Measurements from ENCODE around the gene CRHR2.

CRHR2 gene

DNA sequence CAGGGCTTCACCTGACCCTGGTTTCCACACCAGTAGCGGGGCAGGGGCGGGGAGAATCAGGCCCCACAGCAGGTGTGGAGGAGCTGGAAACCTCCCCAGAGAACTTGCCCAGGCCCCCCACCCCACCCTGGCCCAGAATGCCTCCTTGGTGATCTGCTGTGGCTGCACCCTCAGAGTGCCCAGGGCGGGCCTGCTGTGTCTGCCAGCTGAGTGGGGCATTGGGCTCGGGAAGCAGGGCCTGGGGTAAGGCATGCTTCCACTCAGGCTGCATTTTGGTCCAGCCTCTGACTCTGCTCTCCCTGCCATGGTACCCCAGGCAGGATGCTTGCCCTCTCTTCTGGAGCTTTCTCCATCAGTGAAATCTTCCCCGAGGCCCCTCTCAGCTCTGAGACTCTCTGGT is 1.1 kb upstream of the CRHR2 start:
- DNase-seq (ENCODE audit: low read depth in 1 of 2, low spot score in 1 of 2) = no peak

DNA sequence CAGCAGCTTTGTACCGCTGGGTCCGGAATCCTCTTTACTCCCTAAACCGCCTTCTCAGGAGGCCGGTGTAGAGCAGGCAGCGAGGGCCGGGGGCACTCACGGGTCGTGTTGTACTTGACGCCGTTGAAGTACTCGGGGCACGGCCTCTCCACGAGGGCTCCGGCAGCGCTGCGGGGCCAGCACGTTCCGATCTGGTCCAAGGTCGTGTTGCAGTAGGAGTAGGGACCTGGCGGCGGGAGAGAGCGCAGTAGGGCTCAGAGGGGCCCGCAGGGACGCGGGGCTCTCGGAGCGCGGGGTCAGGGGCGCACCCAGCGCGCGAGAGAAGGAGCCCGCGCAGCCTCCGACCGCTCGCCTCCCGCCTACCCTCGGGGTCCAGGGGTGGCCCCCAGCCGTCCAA is 443 bp downstream of the CRHR2 start:
- DNase-seq (ENCODE audit: low read depth in 1 of 2, low spot score in 1 of 2) = no peak

DNA sequence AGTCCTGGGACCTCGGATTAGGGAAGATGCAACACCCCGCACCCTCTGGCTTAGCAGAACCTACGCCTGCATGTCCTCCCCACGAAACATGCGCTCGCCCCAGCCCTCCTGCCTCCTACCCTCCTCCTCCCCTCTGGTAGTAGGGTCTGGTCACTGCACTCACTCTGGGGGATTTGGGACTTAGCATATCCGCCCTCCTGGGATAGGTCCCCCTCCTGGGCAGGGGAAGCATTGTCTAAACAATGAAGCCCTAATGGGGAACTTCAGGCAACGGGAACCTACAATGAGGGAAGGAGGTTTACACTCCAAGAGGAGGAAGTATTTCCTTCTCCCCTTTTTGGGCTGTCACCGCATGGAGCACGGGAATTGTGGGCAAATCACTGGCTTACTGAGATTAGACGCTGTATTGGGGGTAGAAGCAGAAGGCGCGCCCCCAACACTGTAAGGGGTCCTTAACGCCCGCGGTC is 892 bp downstream of the CRHR2 start:
- DNase-seq (ENCODE audit: low read depth in 1 of 2, low spot score in 1 of 2) = no peak

DNA sequence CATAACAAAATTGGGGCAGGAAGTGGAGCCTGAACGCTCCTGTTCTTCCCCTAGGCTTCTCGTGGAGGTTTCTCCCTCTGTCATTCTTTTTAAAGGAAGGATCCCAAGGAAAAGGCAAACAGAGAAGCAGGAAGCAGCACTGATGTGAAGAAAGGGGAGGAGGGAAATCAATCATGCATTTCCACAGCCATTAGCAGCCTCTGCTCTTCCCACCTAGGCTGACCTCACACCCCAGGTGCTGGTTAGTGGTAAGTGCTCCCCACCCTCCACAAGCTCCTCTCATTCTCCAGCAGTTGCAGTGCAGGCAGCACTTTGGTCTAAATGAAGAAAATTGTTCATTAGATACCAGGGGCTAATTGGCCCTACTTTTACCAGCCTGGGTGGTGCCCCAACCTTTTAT is 2.6 kb downstream of the CRHR2 start:
- no peak for DNase-seq (ENCODE audit: low read depth in 1 of 2, low spot score in 1 of 2)

DNA sequence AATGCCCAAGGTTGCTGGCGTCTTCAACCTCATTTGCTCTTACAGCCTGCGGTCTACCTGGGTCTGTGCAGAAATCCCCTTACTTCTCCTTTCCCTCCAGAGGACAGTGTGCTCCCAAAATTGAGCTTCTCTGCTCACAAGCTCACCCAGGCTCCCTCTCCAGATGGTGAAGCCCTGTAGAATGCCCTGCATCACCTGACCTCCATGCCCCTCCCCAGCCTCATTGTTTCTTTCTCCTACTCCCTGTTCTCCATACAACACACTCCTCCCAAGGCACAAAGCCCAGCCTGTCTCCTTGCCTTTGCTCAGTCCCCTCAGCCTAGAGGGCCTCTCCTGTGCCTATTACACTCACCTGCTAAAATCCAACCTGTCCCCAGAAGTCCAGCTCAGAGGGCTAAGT is 3.5 kb downstream of the CRHR2 start:
- DNase-seq (ENCODE audit: low read depth in 1 of 2, low spot score in 1 of 2) = no peak

DNA sequence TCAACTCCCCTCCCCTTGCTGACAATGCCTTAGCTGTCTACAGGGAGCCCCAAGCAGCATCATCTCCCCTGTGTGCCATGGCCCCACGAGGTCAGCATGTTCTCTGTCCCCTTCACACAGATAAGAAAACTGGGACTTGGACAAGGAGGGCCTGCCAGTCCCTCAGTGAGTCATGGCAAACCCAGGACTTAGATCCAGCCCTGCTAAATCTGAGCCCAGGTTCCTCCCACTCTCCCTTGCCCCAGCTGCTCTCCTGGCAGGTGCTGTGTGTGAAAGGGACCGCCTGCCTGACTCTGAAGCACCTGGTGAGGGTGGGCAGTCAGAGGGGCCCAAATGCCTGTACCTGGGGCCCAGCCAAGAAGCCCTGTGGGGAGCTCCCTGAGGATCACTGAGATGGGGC is 7.4 kb downstream of the CRHR2 start:
- no peak for DNase-seq (ENCODE audit: low read depth in 1 of 2, low spot score in 1 of 2)

DNA sequence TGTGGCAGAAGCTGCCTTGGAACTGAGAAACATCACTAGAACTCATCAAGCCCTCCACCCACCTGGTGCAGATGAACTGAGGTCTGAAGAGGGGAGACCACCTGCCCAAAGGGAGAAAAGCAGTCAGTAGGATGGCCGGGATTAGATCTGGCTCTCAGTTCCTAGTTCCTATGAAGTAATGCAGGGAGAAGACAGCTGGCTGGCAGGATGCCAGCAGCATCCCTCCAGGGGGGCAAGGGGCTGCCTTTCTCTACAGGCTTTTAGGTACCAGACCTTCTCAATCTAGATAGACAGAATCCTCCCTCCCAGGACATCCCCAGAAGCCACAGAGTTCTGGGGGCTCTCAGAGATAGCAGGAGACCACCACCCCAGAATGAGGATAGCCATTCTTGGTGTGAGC is 7.8 kb downstream of the CRHR2 start:
- DNase-seq (ENCODE audit: low read depth in 1 of 2, low spot score in 1 of 2) = no peak

DNA sequence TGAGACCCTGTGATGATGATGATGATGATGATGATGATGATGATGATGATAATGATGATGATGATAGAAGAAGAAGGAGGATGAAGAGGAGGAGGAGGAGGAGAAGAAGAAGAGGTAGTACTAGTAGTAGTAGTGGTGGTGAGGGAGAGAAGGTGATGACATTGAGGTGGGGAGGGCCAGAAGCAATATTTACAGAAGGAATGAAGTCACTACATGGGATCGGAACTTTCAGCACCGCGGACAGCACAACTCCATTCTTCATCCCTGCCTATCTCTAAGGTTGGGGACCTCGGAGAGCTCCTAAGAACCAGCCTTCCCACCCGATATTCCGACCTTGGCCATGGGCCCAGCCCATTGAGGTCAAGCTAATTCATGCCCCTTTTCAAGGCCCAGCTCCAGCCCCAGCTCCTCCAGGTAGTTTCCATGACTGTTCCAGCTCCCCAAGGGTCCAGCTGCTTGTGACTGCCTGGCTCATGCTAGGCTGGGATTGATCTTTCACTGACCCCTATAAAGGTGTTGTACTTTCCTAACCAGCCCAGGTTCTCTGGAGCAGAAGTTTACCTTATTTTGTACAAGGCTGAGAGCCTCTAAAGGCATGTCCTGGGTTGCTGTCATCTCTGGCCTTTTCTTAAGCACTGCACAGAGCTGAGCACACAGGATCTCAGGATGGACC is 10.3 kb downstream of the CRHR2 start:
- DNase-seq (ENCODE audit: low read depth in 1 of 2, low spot score in 1 of 2) = no peak

DNA sequence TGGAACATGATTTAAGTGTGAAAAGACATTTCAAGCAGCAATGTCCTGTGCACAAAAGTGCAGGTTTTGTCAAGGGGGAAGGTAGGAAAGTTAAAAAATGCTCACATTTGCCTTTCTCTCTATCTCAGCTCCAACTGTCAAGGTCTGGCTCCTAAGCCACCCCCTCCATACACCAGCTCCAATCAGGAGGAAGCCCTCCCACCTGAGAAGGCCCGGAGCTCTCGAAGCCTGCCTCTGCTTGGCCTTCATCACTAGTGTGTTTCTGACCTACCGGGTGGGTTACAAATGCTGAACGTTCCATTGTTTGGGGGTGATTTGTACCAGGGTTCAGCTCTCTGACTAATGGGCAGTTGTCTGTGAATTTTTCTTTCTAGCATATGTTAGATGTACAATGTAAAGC is 14.2 kb downstream of the CRHR2 start:
- no peak for DNase-seq (ENCODE audit: low read depth in 1 of 2, low spot score in 1 of 2)

DNA sequence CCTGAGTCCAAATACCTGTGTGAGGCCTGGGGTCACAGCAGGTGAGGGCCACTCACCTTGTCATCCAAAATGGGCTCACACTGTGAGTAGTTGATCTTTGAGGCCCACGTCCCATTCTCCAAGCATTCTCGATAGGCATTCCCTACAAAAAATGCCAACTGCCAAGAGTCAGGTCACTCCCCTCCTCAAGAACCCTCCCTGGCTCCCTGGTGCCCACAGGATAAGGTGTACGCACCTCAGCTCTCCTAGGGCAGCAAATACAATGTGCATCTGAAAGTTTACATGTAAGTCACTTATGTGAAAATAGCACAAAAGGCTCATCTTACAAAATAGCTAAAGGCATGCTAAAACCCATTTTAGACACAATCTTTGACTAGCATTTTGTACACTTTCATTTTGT is 15.1 kb downstream of the CRHR2 start:
- no peak for DNase-seq (ENCODE audit: low read depth in 1 of 2, low spot score in 1 of 2)

DNA sequence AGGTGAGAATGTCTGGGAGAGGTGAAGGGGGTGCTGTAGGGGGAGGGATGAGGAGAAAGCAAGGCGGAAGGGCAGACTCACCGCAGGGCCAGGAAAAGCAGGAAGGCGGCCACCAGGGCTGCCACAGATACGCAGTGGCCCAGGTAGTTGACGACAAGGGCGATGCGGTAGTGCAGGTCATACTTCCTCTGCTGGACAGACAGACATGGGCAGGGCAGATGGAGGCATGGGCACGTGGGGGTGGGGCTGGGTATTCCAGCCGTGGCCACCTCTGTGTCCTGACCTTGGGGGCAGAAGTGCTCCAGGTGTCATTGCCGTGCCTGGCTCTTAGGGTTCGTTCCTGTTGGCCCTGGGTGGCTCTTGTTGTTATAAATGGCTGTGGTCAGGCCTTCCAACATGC is 16.8 kb downstream of the CRHR2 start:
- no peak for DNase-seq (ENCODE audit: low read depth in 1 of 2, low spot score in 1 of 2)

DNA sequence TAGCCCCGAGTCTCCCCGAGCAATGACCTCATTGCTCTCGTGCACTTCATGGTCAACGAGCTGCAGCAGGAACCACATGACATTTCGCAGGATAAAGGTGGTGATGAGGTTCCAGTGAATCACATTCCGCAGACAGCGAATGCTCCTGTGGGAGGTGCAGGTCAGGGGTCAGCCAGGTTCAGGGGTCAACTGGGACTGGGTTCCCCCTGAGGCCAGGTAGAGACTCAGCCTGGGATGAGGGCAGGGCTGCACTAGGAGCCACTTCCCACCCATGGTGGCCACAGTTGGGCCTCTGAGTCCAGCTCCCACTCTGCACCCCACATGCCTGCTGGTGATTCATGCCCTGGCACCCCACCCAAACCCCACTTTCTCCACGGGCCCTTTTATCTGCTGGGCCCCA is 17.2 kb downstream of the CRHR2 start:
- DNase-seq (ENCODE audit: low read depth in 1 of 2, low spot score in 1 of 2) = no peak

DNA sequence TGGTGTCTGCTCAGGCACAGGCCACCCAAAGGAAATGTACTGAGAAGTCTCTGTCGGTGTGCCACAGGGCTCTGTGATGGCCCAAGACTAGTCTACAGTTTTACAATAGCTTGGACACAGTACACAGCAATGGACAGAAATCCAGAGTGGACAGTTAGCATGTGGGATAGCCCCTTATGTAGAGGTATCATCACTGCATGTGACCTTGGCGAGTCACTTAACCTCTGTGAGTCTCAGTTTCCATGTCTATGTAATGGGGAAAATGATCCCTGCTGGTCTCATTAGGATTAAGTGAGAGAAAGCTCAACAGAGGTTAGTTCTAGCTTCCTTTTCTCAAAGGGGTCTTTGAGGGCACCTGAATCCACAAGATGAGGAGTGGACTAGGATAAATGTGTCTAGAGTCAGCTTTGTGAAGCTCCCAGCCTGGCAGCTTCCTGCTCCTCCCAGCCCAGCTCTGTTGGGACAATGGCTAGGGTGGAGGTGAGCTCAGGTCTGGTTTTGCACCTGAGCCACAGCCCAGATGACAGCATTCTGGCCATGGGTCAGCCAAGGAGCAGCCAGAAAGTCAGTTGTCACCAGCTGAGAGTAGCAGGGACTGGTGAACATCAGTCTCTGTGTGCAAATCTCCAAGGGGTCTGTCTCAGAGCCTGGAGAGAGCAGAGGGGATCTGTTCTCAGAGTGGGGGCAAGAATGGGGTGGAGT is 17.9 kb downstream of the CRHR2 start:
- no peak for DNase-seq (ENCODE audit: low read depth in 1 of 2, low spot score in 1 of 2)

DNA sequence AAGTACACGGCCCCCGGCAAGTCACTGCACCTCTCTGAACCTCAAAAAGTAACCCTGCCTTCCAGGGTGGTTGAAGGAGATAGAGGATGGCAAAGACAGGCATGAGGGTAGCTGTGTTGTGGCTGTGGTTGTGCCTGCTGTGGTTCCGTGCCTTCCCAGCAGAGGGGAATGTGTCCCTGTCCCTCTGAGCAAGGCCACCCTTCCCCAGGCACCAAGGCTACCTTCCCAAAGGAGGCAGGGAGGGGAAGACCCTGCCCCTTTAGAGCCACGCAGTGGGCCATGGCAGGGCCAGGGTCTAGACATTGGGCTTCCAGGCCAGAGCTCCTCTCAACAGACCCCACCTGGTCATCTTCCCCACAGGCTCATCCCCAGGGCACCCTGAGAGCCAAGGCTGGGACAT is 18.8 kb downstream of the CRHR2 start:
- DNase-seq (ENCODE audit: low read depth in 1 of 2, low spot score in 1 of 2) = no peak

DNA sequence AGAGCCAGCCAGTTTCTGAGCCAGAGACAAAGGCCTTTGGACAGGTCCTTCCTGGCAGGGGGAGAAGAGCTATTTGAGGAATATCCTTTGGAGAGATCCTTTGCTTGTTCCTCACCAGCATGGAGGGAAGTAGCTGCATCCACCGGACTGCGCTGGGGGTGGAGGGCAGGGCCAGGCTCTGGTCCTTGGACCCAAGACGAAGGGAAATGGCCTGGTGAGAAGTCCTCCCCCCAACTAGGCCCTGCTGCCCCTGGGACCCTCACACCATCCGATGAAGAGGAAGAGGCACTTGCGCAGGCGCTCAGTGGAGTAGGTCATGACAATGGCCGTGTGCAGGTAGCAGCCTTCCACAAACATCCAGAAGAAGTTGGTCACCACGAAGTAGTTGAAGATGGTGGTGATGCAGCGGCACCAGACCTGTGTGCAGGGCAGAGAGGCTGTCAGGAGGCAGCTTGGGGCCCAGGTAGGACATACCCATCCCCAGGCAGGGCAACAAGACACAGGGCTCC is 19.8 kb downstream of the CRHR2 start:
- DNase-seq (ENCODE audit: low read depth in 1 of 2, low spot score in 1 of 2) = no peak

DNA sequence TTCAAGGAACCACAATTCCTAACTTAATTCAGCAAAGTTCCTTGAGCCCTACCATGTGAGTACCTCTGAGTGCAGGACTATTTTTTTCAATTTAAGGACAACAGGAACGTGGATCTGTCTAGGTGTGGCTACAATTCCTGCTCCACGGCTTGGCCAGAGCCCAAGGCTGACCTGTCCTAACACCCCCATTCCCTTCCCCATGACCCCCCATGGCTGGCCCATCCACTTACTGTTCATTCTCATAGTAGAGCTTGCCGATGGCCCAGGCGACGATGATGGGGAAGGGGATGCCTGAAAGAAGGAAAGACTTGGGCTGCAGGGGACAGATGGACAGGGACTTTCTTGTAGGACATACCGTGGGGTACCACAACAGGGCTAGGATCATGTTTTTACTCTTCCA is 20.3 kb downstream of the CRHR2 start:
- no peak for DNase-seq (ENCODE audit: low read depth in 1 of 2, low spot score in 1 of 2)

DNA sequence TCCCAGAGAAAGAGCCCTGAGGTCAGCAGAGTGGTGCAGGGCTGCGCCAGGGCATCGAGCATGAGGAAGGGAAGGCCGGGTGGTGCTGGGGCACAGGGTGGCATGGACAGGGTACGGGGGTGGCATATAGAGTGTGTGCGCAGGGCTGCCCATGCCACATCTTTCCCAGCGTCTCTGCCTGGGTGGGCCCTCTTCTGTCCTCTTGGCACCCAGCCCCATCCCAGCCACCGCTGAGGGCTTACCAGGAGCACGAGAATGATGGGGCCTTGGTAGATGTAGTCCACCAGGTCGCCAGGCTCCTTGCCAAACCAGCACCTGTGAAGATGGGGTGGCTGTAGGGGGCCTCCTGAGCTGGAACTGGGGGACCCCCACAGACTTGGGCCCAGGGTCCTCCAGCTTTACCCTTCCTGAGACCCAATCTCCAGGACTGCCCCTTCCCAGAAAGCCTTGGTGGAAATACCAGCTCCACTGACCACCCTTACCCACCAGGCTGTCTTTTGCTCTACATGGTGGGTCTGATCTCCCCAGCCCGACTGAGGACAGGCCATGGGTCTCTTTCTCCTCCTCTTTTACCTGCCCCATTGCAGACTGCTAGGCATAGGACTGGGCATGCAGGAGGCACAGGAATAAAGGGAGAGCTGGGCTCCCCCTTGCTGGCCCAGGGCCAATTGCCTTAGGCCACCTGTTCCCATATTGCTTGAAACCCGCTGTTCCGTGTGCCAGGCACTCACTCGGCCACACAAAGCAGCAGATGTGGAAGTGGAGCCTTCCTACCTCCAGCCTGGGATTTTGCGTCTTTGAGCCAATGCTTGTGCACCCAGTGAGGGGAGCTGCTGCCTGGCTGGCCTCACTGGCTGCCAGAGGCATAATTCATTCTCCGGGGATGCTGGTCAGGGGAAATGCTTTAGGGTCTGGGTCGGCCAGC is 21.7 kb downstream of the CRHR2 start:
- DNase-seq (ENCODE audit: low read depth in 1 of 2, low spot score in 1 of 2) = no peak

DNA sequence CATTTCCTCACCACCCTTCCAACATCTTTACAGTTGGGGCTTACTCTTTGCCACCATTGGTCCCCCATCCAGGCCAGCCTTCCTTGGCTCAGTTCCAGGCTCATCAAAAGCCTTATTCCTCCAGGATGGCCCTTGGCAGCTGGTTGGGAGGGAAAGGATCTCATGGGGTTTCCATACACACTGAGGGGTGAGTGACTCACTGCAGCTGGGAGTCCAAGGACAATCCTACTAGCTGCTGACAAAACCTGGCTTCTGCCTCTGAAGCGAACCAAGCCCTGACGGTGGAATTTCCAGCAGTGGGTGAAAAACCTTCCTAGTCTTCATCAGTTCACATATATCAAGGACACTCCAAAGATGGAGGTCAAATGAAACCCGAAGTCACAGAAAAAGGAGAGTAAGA is 22.9 kb downstream of the CRHR2 start:
- DNase-seq (ENCODE audit: low read depth in 1 of 2, low spot score in 1 of 2) = no peak

DNA sequence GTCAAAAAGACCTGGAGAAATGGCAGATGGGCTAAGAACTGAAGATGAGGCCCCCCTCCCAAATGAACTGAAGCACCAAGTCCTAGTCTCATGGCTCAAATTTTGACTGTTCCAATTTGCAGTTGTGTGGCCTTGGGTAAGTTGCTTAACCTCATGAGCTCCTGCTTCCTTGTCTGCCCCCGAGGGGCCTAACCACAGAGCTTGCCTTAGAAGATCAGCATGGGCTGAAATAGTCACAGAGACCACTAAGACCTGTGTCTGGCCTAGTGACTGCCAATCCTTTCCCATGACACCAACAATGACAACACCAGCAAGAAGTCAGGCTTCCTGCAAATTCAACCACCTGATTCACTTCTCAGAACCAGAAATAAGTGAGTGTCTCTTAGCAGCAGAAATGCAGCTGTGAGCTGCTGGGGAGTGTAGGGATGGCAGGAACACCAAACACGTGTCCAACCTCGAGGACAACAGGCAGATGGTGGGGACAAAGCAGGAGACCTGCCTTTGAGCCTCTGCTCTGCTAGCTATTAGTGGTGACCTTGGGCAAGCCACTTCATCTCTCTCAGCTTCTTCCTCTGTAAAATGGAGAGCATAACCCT is 23.7 kb downstream of the CRHR2 start:
- no peak for DNase-seq (ENCODE audit: low read depth in 1 of 2, low spot score in 1 of 2)

DNA sequence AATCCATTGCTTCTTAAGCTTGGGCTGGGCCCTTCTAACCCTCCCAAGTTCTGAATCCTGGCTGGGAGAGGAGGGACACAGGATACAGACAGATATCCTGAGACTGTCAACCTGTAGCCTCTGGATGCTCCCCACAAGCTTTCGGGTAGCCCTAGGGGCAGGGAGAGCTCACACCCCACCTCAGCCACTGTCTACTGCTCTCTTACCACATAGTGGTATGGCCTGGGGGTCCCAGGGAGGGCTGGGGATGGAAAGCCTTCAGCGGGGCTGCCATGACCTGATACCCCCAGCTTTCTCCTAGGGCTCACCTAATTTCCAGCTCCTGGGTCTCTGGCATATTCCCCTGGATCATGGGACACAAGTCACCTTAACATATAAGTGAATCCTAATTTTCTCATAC is 25.1 kb downstream of the CRHR2 start:
- DNase-seq (ENCODE audit: low read depth in 1 of 2, low spot score in 1 of 2) = no peak

Measured in stimulated activated CD4-positive, alpha-beta T cell treated with anti-CD3 and anti-CD28 coated beads, Interleukin-15, amount 100 ng/mL, for 1 hour (primary cell).